Measurements from ENCODE around the gene C10orf90. TPM values are rescaled to one million over a fixed set of nuclear protein-coding genes. Genes with fewer than 3 reads are reported as not detected.

Gene C10orf90
- total RNA-seq, 4 donors from 2014 or later: not detected

GRCh38 chr10:126564326-126564888 is 106.1 kb downstream of the C10orf90 start:
- no peak overlapping the region for H3K27ac ChIP-seq
- TF ChIP-seq CTCF (IDR thresholded peaks at IDR 0.05) (no peak), EP300 (IDR thresholded peaks at IDR 0.05) (no peak), POLR2A (IDR thresholded peaks at IDR 0.05) (no peak)
- WGBS, 2 donors: 83 to 88% methylated on average over 4 of the region's 4 CpGs
- no peak for DNase-seq (ENCODE audit: low spot score in 2 of 2)
- H3K4me1 ChIP-seq: peaks cover 0 to 13% (median 0%) of the 10 kb centered on the region in 4 donors
- H3K9me3 ChIP-seq: no peaks in the 10 kb centered on the region
- no peaks in the 10 kb centered on the region for H3K27me3 ChIP-seq
- H3K4me3 ChIP-seq: no peak overlapping the region
- H3K36me3 ChIP-seq: no peaks in the 10 kb centered on the region

GRCh38 chr10:126563361-126563760 is 107.1 kb downstream of the C10orf90 start:
- TF ChIP-seq EP300 (IDR thresholded peaks at IDR 0.05) (no peak), CTCF (IDR thresholded peaks at IDR 0.05) (no peak), POLR2A (IDR thresholded peaks at IDR 0.05) (no peak)
- Histone ChIP-seq H3K4me3 (no peak overlapping the region), H3K9me3 (no peaks in the 10 kb centered on the region), H3K27ac (no peak overlapping the region), H3K36me3 (no peaks in the 10 kb centered on the region), H3K27me3 (no peaks in the 10 kb centered on the region), H3K4me1 (peaks cover 0 to 13% (median 0%) of the 10 kb centered on the region in 4 donors)
- DNase-seq (ENCODE audit: low spot score in 2 of 2): no peak
- 73 to 87% methylated on average over 3 of the region's 3 CpGs for WGBS, 2 donors

DNA sequence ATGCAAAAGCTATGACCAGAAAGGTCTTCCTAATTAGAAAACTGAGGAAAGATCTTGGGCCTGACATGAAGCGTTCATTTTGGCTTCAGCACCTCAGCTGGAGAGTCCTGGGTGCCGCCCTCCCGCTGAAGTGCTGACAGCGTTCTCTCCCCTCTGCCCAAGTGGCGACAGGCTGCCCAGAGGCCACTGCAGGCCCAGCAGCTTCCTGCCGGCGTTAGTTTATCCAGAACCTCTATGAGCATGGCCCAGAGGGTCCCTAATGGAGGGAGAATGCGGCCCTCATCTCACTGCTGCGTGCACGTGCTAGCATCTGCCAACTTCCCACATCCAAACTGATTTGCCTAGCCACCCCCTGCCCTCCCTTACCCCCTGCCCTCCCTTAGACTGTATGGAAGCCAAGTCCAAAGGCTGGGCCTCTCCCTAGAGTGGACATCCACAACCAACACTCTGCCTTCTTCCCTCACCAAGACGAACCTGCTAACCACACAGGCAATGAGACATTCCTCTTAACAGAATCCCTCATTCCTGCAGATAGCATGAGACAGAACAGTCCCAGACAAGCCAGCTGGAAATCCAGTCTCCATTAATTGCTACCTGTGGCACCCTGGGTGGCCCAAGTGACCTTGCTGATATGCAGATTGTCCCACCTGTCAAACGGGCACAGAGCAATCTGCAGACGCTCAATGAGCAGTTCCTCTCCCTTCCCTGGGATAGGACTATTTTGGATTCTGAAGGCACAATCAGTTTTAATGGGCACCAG is 108.4 kb downstream of the C10orf90 start:
- peak overlapping the region in 2 of 4 donors; percentile 26 to 63 for H3K27ac ChIP-seq
- H3K9me3 ChIP-seq: no peaks in the 10 kb centered on the region
- TF ChIP-seq CTCF (IDR thresholded peaks at IDR 0.05): no peak
- no peak for TF ChIP-seq POLR2A (IDR thresholded peaks at IDR 0.05)
- no peak for TF ChIP-seq EP300 (IDR thresholded peaks at IDR 0.05)
- no peaks in the 10 kb centered on the region for H3K36me3 ChIP-seq
- peaks cover 0 to 13% (median 0%) of the 10 kb centered on the region in 4 donors for H3K4me1 ChIP-seq
- no peak for DNase-seq (ENCODE audit: low spot score in 2 of 2)
- WGBS, 2 donors: 46 to 51% methylated on average over 13 of the region's 13 CpGs
- H3K4me3 ChIP-seq: peak overlapping the region in 2 of 4 donors; percentile 20 to 24
- H3K27me3 ChIP-seq: no peaks in the 10 kb centered on the region

GRCh38 chr10:126561294-126561920 is 109.1 kb downstream of the C10orf90 start:
- H3K27me3 ChIP-seq: no peaks in the 10 kb centered on the region
- H3K27ac ChIP-seq: peak overlapping the region in 2 of 4 donors; percentile 26 to 63
- H3K36me3 ChIP-seq: no peaks in the 10 kb centered on the region
- TF ChIP-seq EP300 (IDR thresholded peaks at IDR 0.05) (no peak), CTCF (IDR thresholded peaks at IDR 0.05) (no peak), POLR2A (IDR thresholded peaks at IDR 0.05) (no peak)
- DNase-seq (ENCODE audit: low spot score in 2 of 2): no peak
- no peaks in the 10 kb centered on the region for H3K9me3 ChIP-seq
- peak overlapping the region in 2 of 4 donors; percentile 20 to 24 for H3K4me3 ChIP-seq
- 22 to 24% methylated on average over 10 of the region's 10 CpGs for WGBS, 2 donors
- H3K4me1 ChIP-seq: peaks cover 0 to 13% (median 0%) of the 10 kb centered on the region in 4 donors

DNA sequence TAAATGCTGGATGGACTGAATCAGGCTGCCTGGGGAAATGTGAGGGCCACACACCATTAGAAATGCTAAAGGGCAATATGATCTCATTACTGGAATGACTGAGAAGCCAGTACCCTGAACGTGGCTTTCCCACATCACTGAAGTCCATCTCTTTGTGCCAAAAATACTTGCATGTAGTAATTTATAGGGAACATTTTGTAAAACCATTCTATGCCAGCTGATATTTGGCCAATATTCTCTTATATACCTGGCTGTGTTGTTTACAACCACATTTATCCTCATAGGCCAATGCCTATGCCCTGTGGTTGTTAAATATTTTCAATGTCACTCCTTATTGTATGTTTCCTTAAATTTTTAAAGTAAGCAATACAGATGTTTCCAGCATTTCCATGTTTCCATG is 111.6 kb downstream of the C10orf90 start:
- Histone ChIP-seq H3K4me3 (no peak overlapping the region), H3K9me3 (no peaks in the 10 kb centered on the region), H3K27ac (no peak overlapping the region), H3K4me1 (peaks cover 0 to 13% (median 0%) of the 10 kb centered on the region in 4 donors), H3K27me3 (no peaks in the 10 kb centered on the region), H3K36me3 (no peaks in the 10 kb centered on the region)
- 13 to 18% methylated on average over 1 of the region's 1 CpG for WGBS, 2 donors
- DNase-seq (ENCODE audit: low spot score in 2 of 2): no peak
- TF ChIP-seq CTCF (IDR thresholded peaks at IDR 0.05): no peak
- no peak for TF ChIP-seq EP300 (IDR thresholded peaks at IDR 0.05)
